Activated T-cell treated with anti-CD3 and anti-CD28 coated beads, Interleukin-2, amount 50 U/mL, for 24 hours (primary cell): ENCODE data around the gene DOK6.
"Not testable (repeated sequence)": the region's sequence is repeated elsewhere in the genome, so short reads cannot be mapped to it uniquely, and the experiment has no call there.

Experiments
- DNase-seq: peaks from one replicate; pipeline ENCODE4 v3.0.0-alpha.2; 2020
- H3K27ac Mint-ChIP-seq: 2 replicates; pipeline ENCODE4 v1.8.0; 2020; ENCODE audit warnings: mild to moderate bottlenecking, mixed read lengths
- H3K27me3 Mint-ChIP-seq: 2 replicates; pipeline ENCODE4 v1.8.0; 2020; ENCODE audit warnings: mixed read lengths
- H3K36me3 Mint-ChIP-seq: 2 replicates; pipeline ENCODE4 v1.8.0; 2020; ENCODE audit warnings: low read depth, mixed read lengths
- H3K4me1 Mint-ChIP-seq: 2 replicates; pipeline ENCODE4 v1.8.0; 2020; ENCODE audit warnings: low read depth, mixed read lengths
- H3K4me3 Mint-ChIP-seq: 2 replicates; pipeline ENCODE4 v1.8.0; 2020; ENCODE audit warnings: mild to moderate bottlenecking, moderate library complexity, mixed read lengths
- H3K9me3 Mint-ChIP-seq: 2 replicates; pipeline ENCODE4 v1.8.0; 2020; ENCODE audit warnings: mixed read lengths

DOK6 gene

DNA sequence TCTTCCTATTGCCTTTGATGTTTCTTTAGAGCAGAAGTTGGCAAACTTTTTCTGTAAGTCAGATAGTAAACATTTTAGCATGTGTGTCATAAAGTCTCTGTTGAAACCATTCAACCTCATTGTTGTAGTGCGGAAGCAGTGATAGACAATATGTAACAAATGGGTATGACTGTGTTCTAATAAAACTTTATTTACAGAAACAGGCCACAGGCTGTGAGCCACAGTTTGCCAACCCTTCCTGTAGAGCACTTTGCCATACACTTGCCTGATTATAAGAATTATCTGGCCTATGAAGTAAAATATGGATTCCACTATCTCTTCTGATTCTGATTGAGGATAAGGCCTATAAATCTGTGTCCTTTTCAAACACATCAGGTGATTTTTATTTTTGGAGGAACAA is 237.4 kb downstream of the DOK6 start:
- Mint-ChIP-seq H3K27ac (no peak overlapping the region), H3K27me3 (peaks cover 5% of the 10 kb centered on the region)

GRCh38 chr18:69647702-69648101 is 247.0 kb downstream of the DOK6 start:
- H3K36me3 Mint-ChIP-seq, result no peaks in the 10 kb centered on the region
- no peak overlapping the region for H3K4me3 Mint-ChIP-seq
- H3K27me3 Mint-ChIP-seq, result peaks cover 23% of the 10 kb centered on the region
- H3K27ac Mint-ChIP-seq, result no peak overlapping the region
- H3K4me1 Mint-ChIP-seq, result no peaks in the 10 kb centered on the region
- no peaks in the 10 kb centered on the region for H3K9me3 Mint-ChIP-seq
- no peak for DNase-seq

More for the DNA sequence above, 237.4 kb downstream of the DOK6 start:
- no peak overlapping the region for H3K4me3 Mint-ChIP-seq
- no peaks in the 10 kb centered on the region for H3K36me3 Mint-ChIP-seq
- peaks cover 7% of the 10 kb centered on the region for H3K4me1 Mint-ChIP-seq
- H3K9me3 Mint-ChIP-seq, result no peaks in the 10 kb centered on the region
- DNase-seq, result no peak

GRCh38 chr18:69648486-69648885 is 247.8 kb downstream of the DOK6 start:
- no peak overlapping the region for H3K4me3 Mint-ChIP-seq
- no peaks in the 10 kb centered on the region for H3K4me1 Mint-ChIP-seq
- H3K9me3 Mint-ChIP-seq, result no peaks in the 10 kb centered on the region
- H3K36me3 Mint-ChIP-seq, result no peaks in the 10 kb centered on the region
- no peak for DNase-seq
- H3K27me3 Mint-ChIP-seq, result peaks cover 23% of the 10 kb centered on the region
- H3K27ac Mint-ChIP-seq, result no peak overlapping the region

DNA sequence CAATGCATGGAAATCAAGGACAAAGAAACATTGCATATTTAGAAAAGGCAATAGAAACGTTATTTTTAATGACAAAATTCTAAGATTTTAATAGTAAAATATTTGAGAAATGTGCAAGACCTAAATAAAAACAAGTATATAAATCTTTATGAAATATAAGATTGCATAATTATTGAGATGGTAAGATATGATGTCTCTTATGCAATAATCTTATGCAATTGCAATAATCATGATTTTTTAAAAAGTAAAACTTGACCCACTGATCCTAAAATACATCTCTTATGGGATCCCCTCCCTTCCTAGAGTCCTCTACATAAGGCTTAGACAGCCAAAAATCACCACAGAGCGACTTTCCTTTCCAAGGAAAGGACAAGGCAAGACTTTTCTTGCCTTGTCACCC is 249.0 kb downstream of the DOK6 start:
- no peaks in the 10 kb centered on the region for H3K4me1 Mint-ChIP-seq
- DNase-seq, result no peak
- no peaks in the 10 kb centered on the region for H3K36me3 Mint-ChIP-seq
- H3K4me3 Mint-ChIP-seq, result no peak overlapping the region
- no peak overlapping the region for H3K27ac Mint-ChIP-seq
- no peaks in the 10 kb centered on the region for H3K9me3 Mint-ChIP-seq
- peaks cover 23% of the 10 kb centered on the region for H3K27me3 Mint-ChIP-seq

DNA sequence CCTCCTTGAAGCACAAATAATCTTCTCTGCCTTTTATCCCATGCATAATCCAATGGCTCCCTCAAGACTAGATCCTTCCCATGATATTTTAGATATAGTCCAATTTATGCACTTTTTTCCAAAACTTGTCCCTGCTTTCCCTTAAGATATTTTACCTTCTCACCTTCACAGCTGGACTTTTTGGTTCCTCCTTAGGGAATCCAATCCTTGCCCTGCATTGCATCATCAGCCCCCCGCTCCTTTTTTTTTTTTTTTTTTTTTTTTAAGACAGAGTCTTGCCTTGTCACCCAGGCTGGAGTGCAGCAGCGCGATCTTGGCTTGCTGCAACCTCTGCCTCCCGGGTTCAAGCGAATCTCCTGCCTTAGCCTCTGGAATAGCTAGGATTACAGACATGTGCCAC is 250.6 kb downstream of the DOK6 start:
- Mint-ChIP-seq H3K27ac (no peak overlapping the region), H3K4me3 (no peak overlapping the region), H3K4me1 (no peaks in the 10 kb centered on the region), H3K9me3 (no peaks in the 10 kb centered on the region), H3K27me3 (peaks cover 23% of the 10 kb centered on the region), H3K36me3 (no peaks in the 10 kb centered on the region)
- no peak for DNase-seq

DNA sequence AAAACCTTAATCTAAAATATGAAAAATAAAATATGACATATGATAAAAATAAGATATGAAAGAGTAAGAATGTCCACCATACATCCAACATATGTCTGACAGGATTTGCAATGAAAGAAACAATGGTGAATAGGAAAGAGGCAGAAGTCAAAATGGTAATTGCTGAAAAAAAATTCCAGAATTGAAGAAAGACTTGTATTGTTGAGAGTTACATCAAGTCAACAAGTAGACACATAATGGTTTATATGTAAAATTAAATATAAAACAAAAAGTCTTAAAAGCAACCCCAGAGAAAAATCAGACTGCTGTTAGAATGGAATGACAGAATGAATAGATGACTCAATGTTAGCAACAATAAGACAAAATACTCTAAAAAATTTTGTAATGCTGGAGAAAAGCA is 255.1 kb downstream of the DOK6 start:
- Mint-ChIP-seq H3K9me3 (no peaks in the 10 kb centered on the region), H3K4me1 (no peaks in the 10 kb centered on the region), H3K27me3 (peaks cover 8% of the 10 kb centered on the region), H3K27ac (no peak overlapping the region), H3K36me3 (no peaks in the 10 kb centered on the region), H3K4me3 (no peak overlapping the region)
- DNase-seq, result no peak

DNA sequence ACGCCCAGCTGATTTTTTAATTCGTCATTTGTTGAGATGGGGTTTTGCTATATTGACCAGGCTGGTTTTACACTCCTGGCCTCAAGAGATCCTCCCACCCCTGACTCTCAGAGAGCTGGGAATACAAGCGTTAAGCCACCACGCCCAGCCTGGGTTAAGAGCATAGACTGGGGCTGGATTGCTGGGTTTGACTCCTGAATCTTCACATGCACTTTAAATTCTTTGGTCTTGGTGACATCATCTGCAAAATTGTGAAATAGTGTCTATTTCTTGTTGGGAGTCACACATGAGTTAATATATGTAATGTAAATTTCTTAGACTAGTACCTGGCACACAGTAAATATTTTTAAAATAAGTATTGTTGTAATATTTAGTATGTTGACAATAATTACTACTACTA is 257.4 kb downstream of the DOK6 start:
- no peaks in the 10 kb centered on the region for H3K27me3 Mint-ChIP-seq
- H3K4me3 Mint-ChIP-seq, result no peak overlapping the region
- H3K9me3 Mint-ChIP-seq, result no peaks in the 10 kb centered on the region
- no peaks in the 10 kb centered on the region for H3K36me3 Mint-ChIP-seq
- no peak overlapping the region for H3K27ac Mint-ChIP-seq
- H3K4me1 Mint-ChIP-seq, result peaks cover 1% of the 10 kb centered on the region
- DNase-seq, result no peak

DNA sequence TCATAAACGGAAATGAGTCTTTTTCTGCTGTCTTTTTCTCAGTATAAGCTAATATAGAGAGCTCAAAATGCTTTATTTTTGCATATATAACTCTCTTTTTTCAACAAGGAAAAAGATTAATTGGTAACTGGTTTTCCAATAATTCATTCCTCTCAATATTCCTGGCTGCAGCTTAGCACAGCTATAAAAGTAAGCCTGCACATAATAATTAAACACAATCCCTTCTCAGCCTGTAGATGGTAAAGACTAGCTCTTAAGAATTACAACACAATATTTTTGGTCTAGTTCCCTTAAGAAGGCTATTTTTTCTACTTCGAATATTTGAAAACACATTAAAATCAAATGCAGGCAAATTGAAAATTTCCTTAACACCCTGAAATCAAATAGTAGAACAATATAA is 258.0 kb downstream of the DOK6 start:
- H3K4me3 Mint-ChIP-seq, result no peak overlapping the region
- H3K27ac Mint-ChIP-seq, result no peak overlapping the region
- H3K36me3 Mint-ChIP-seq, result no peaks in the 10 kb centered on the region
- H3K27me3 Mint-ChIP-seq, result no peaks in the 10 kb centered on the region
- no peak for DNase-seq
- peaks cover 1% of the 10 kb centered on the region for H3K4me1 Mint-ChIP-seq
- no peaks in the 10 kb centered on the region for H3K9me3 Mint-ChIP-seq

DNA sequence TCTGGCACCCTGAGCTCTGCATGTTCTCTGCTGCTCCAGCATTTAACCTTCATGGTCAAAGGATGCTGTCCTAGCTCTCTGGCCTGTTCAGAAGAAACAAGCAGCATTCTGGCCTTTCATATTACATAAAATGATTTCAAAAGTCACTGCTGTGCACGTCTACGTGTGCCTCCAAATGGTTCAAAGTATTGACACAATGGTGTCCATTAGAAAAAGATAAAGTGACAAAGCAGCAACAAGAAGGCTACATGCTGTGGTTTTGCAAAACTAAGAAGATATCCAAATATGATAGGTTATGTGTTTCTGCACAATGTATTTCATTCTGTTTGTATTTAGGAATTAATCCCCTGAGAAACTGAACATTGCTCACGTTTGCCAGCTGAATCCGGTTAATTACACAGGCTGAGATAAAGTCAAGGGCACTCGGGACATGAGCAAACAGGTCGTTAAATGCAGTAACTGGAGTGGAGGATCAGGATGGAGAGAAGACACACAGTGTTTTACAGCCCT is 258.5 kb downstream of the DOK6 start:
- H3K27me3 Mint-ChIP-seq, result no peaks in the 10 kb centered on the region
- no peak overlapping the region for H3K4me3 Mint-ChIP-seq
- H3K9me3 Mint-ChIP-seq, result no peaks in the 10 kb centered on the region
- H3K36me3 Mint-ChIP-seq, result no peaks in the 10 kb centered on the region
- no peak overlapping the region for H3K27ac Mint-ChIP-seq
- peaks cover 1% of the 10 kb centered on the region for H3K4me1 Mint-ChIP-seq
- no peak for DNase-seq

DNA sequence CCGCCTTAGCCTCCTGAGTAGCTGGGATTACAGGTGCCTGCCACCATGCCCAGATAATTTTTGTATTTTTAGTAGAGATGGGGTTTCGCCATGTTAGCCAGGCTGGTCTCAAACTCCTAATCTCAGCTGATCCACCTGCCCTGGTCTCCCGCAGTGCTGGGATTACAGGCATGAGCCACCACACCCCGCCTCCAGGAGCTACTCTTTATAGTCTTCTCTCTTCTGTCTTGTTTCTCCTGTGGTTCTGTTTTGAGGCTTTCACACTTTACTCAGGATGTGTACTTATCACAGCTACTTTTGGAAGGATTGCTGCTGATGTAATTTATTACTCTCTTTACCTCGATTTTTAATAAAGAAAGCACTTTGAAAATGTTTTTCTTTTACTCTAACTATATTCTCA is 261.4 kb downstream of the DOK6 start:
- H3K4me1 Mint-ChIP-seq, H3K4me3 Mint-ChIP-seq, H3K36me3 Mint-ChIP-seq, DNase-seq, H3K27me3 Mint-ChIP-seq, H3K9me3 Mint-ChIP-seq, H3K27ac Mint-ChIP-seq: not testable (repeated sequence)

DNA sequence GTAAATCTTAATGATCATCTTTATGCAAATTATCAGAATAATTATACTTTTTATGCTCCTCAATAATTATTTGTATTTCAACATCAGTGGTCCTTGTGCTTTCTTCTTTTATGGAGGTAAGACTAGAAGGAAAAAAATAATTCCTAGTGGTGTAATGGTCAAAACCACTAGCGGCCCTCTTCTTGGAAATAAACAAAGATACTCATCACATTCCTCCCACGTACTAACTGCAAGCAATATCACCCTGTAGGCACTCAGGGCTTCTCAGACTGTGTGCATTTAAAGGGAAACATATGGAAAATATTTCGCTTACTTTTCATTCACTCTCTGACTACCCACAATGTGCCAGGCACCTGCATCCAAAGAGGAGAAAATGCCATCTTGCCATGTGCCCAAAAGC is 263.7 kb downstream of the DOK6 start:
- Mint-ChIP-seq H3K9me3 (no peaks in the 10 kb centered on the region), H3K27me3 (no peaks in the 10 kb centered on the region), H3K36me3 (no peaks in the 10 kb centered on the region), H3K4me3 (no peak overlapping the region), H3K4me1 (peaks cover 1% of the 10 kb centered on the region), H3K27ac (no peak overlapping the region)
- no peak for DNase-seq

DNA sequence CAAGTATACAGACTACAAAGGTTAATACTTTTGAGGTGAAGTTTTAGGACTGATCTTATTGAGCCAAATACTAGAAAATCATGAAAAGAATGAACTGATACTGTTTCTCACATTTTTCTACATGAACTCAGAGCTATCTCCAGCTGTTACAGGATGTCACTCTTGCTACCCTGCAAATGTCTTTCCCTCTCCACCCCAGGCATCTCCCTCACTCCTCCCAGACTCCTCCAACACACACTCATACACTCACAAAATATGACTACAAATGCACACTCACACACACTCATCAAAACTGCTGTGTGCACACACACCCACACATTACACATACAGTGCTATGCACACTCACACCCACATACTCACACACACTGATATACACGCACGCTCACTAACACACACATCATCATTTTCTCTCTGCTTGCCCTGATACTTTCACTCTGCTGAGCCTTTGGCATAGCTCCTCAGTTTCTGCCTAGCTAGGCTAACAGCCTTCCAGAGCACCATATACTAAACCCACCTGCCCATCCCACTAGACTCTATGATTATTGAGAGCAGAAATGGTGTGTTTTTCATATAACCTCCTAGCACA is 273.7 kb downstream of the DOK6 start:
- Mint-ChIP-seq H3K36me3 (no peaks in the 10 kb centered on the region), H3K27me3 (peaks cover 5% of the 10 kb centered on the region), H3K9me3 (no peaks in the 10 kb centered on the region), H3K4me1 (no peaks in the 10 kb centered on the region), H3K27ac (no peak overlapping the region), H3K4me3 (no peak overlapping the region)
- DNase-seq, result no peak

- Mint-ChIP-seq H3K4me1 (no peaks in the 10 kb centered on the region), H3K9me3 (no peaks in the 10 kb centered on the region)
- no peak for DNase-seq
Observed at GRCh38 chr18:69674966-69675365, 274.3 kb downstream of the DOK6 start.

DNA sequence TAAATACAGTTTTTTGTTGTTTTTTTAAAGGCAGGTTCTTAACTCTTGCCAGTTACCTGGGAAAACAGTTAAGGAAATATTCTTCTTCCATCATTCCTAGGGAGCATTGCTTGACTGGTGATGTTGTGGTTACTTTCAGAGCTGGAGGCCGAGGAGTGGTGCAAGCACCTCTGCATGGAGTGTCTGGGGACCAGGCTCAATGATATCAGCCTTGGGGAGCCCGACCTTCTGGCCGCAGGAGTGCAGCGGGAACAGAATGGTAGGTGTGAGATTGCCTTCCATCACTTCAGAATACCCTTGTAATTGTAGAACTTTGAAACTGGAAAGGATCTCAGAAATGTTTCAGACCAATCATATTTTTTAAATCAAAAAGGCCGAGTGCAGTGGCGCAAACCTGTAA is 276.9 kb downstream of the DOK6 start:
- DNase-seq, result no peak
- Mint-ChIP-seq H3K36me3 (no peaks in the 10 kb centered on the region), H3K27me3 (no peaks in the 10 kb centered on the region), H3K27ac (no peak overlapping the region), H3K4me1 (no peaks in the 10 kb centered on the region), H3K4me3 (no peak overlapping the region), H3K9me3 (no peaks in the 10 kb centered on the region)

More at GRCh38 chr18:69674966-69675365, 274.3 kb downstream of the DOK6 start:
- H3K27ac Mint-ChIP-seq, result no peak overlapping the region
- H3K4me3 Mint-ChIP-seq, result no peak overlapping the region
- H3K27me3 Mint-ChIP-seq, result peaks cover 5% of the 10 kb centered on the region
- H3K36me3 Mint-ChIP-seq, result no peaks in the 10 kb centered on the region

DNA sequence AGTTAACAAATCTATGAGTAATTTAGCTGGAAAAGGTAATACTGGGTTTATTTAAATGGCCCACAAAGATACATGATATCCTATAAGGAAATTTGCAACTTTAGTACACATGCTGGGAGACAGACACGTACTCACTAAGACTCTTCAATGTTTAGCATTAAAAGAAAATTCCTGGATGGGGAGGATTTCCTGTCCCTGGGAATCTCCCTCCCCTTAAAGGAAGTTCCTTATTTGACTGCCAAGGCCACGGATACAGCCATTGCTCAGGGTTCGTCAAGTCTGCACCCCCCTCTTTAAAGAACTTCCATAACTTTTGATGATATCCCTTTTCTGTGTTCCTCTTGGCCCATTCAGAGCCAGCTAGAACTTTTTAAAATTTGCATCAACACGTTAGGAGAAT is 279.4 kb downstream of the DOK6 start:
- DNase-seq, result no peak
- Mint-ChIP-seq H3K27me3 (peaks cover 3% of the 10 kb centered on the region), H3K4me1 (no peaks in the 10 kb centered on the region), H3K9me3 (no peaks in the 10 kb centered on the region), H3K4me3 (no peak overlapping the region), H3K36me3 (no peaks in the 10 kb centered on the region), H3K27ac (no peak overlapping the region)

- Mint-ChIP-seq H3K27ac (no peak overlapping the region), H3K4me3 (no peak overlapping the region), H3K9me3 (no peaks in the 10 kb centered on the region), H3K36me3 (no peaks in the 10 kb centered on the region), H3K4me1 (no peaks in the 10 kb centered on the region), H3K27me3 (peaks cover 3% of the 10 kb centered on the region)
- no peak for DNase-seq
Observed at GRCh38 chr18:69683176-69683575, 282.5 kb downstream of the DOK6 start.
